Keratinocyte (primary cell): ENCODE measurements around the gene CORO7. TPM values are rescaled to one million over a fixed set of nuclear protein-coding genes. Genes with fewer than 3 reads are reported as not detected.

ENCODE experiments used
- DNase-seq: peaks from one replicate; pipeline ENCODE4 v3.0.0-alpha.2; 2011; ENCODE audit warnings: low read depth, missing footprints, low spot score
- FAIRE-seq: peaks from 2 replicates; lab custom pipeline; 2011; peaks lifted over from hg19 to GRCh38; lab: Jason Lieb, UNC
- H2AFZ ChIP-seq: 2 replicates; pipeline ENCODE4 v1.6.0; 2012; ENCODE audit warnings: low read length, control low read depth, inconsistent platforms; ENCODE audit not compliant: control insufficient read depth
- H3K27ac ChIP-seq: 2 replicates; pipeline ENCODE4 v1.5.1; 2011; ENCODE audit warnings: low read length; ENCODE audit not compliant: control insufficient read depth, insufficient read depth
- H3K27me3 ChIP-seq: 3 replicates; pipeline ENCODE4 v1.6.0; 2011; ENCODE audit warnings: low read length; ENCODE audit not compliant: control insufficient read depth, insufficient read depth; ENCODE audit errors: extremely low read depth
- H3K36me3 ChIP-seq, 2 experiments: 2 replicates in 1 of 2; 3 replicates in 1 of 2; pipeline ENCODE4 v1.5.1; 2011; ENCODE audit warnings: low read length in 2 of 2, mild to moderate bottlenecking in 1 of 2; ENCODE audit not compliant: control insufficient read depth in 2 of 2, insufficient read depth in 2 of 2; ENCODE audit errors: extremely low read depth in 1 of 2
- H3K4me1 ChIP-seq: 3 replicates; pipeline ENCODE4 v1.5.1; 2011; ENCODE audit warnings: low read length; ENCODE audit not compliant: control insufficient read depth, insufficient read depth; ENCODE audit errors: extremely low read depth
- H3K4me2 ChIP-seq: 3 replicates; pipeline ENCODE4 v1.6.0; 2011; ENCODE audit warnings: low read depth, low read length; ENCODE audit not compliant: control insufficient read depth, insufficient read depth; ENCODE audit errors: extremely low read depth
- H3K4me3 ChIP-seq, 3 experiments: fragments of 200-600 bp in 1 of 3; sonication (generic) in 1 of 3; 2 replicates in 2 of 3; 3 replicates in 1 of 3; pipeline ENCODE4 v1.5.1; 2011 to 2016; ENCODE audit warnings: low read length in 3 of 3, mild to moderate bottlenecking in 3 of 3, control low read depth in 2 of 3, inconsistent platforms in 1 of 3, low read depth in 1 of 3, mixed read lengths in 1 of 3, mixed run types in 1 of 3, moderate library complexity in 1 of 3; ENCODE audit not compliant: control insufficient read depth in 2 of 3, insufficient read depth in 2 of 3; ENCODE audit errors: extremely low read depth in 1 of 3
- H3K79me2 ChIP-seq: 2 replicates; pipeline ENCODE4 v1.6.0; 2012; ENCODE audit warnings: low read length; ENCODE audit not compliant: control insufficient read depth, insufficient read depth
- H3K9ac ChIP-seq: 3 replicates; pipeline ENCODE4 v1.6.0; 2011; ENCODE audit warnings: low read length; ENCODE audit not compliant: control insufficient read depth, insufficient read depth; ENCODE audit errors: extremely low read depth
- H3K9me1 ChIP-seq: 3 replicates; pipeline ENCODE4 v1.6.0; 2011; ENCODE audit warnings: low read length; ENCODE audit not compliant: control insufficient read depth, insufficient read depth; ENCODE audit errors: extremely low read depth
- H3K9me3 ChIP-seq: 2 replicates; pipeline ENCODE4 v1.5.1; 2012; ENCODE audit warnings: low read depth, low read length; ENCODE audit not compliant: control insufficient read depth
- H4K20me1 ChIP-seq: 3 replicates; pipeline ENCODE4 v1.6.0; 2011; ENCODE audit warnings: low read length; ENCODE audit not compliant: control insufficient read depth, insufficient read depth; ENCODE audit errors: extremely low read depth
- CTCF ChIP-seq, 3 experiments: IDR thresholded peaks in 1 of 3; conservative IDR thresholded peaks in 1 of 3; optimal IDR thresholded peaks in 1 of 3; 2 replicates in 2 of 3; 3 replicates in 1 of 3; pipeline versions ENCODE3 to v1.5.1; 2011; ENCODE audit warnings: low read length in 3 of 3, mild to moderate bottlenecking in 3 of 3, moderate library complexity in 2 of 3, control low read depth in 1 of 3, inconsistent platforms in 1 of 3; ENCODE audit not compliant: insufficient read depth in 2 of 3; ENCODE audit errors: extremely low read depth in 1 of 3
- EZH2 ChIP-seq: IDR thresholded peaks from one replicate; pipeline ENCODE4 v1.6.1; 2012; ENCODE audit warnings: inconsistent platforms, mild to moderate bottlenecking, low read length, moderate library complexity
- dilution Hi-C: fragments of 300-500 bp; cut with MboI; formaldehyde crosslinking; loops from one replicate; pipeline ENCODE4 v1.7.0; 2020; ENCODE audit warnings: low sequenced_read_pairs; ENCODE audit not compliant: extremely low pct_ligation_motif_present
- polyA plus RNA-seq, 5 experiments: library from polyadenylated mRNA; depleted of rRNA in 3 of 5; stranded (reverse) in 3 of 5; stranded (forward) in 1 of 5; unstranded in 1 of 5; fragments of >200 nt; gene quantifications; 1 replicate in 1 of 5; 2 replicates in 3 of 5; 3 replicates in 1 of 5; pipeline versions ENCODE4 v1.2.1 to v1.2.3, GENCODE V29; 2011 to 2012; ENCODE audit warnings: missing spikeins in 2 of 5, low read depth in 1 of 5, low replicate concordance in 1 of 5

Gene CORO7
- polyA plus RNA-seq, 1 donor (not counting 4 experiments of a cell fraction or from before 2014, with no cell fraction given): 8.4 TPM

- H3K36me3 ChIP-seq: peaks cover 5 to 9% of the 10 kb centered on the region in 2 experiments
- dilution Hi-C loops: no loop called here
- no peak overlapping the region for H2AFZ ChIP-seq
- H3K4me2 ChIP-seq: no peak overlapping the region
- no peak for FAIRE-seq
- no peaks in the 10 kb centered on the region for H3K27me3 ChIP-seq
- no peak overlapping the region for H3K27ac ChIP-seq
- H3K9ac ChIP-seq: no peak overlapping the region
- TF ChIP-seq CTCF (optimal IDR thresholded peaks at IDR 0.05 in 1 of 3, IDR thresholded peaks at IDR 0.05 in 1 of 3, conservative IDR thresholded peaks at IDR 0.05 in 1 of 3; ENCODE audit: extremely low read depth in 1 of 3, insufficient read depth in 2 of 3, low read length in 3 of 3) (no peak), EZH2 (no peak)
- H4K20me1 ChIP-seq: no peaks in the 10 kb centered on the region
- peaks cover 7% of the 10 kb centered on the region for H3K4me1 ChIP-seq
- DNase-seq: no peak
- H3K9me1 ChIP-seq: no peaks in the 10 kb centered on the region
- H3K9me3 ChIP-seq: no peaks in the 10 kb centered on the region
- H3K4me3 ChIP-seq: no peak overlapping the region
- H3K79me2 ChIP-seq: no peaks in the 10 kb centered on the region
These were observed 50.8 kb downstream of the CORO7 start for GRCh38 chr16:4365615-4366014.

- Histone ChIP-seq H3K4me2 (no peak overlapping the region), H3K4me3 (no peak overlapping the region), H3K9me3 (no peaks in the 10 kb centered on the region), H3K79me2 (no peaks in the 10 kb centered on the region), H3K9me1 (no peaks in the 10 kb centered on the region), H2AFZ (no peak overlapping the region), H3K36me3 (peaks cover 5 to 9% of the 10 kb centered on the region in 2 experiments), H3K4me1 (peaks cover 7% of the 10 kb centered on the region), H3K9ac (no peak overlapping the region), H4K20me1 (no peaks in the 10 kb centered on the region), H3K27ac (no peak overlapping the region), H3K27me3 (no peaks in the 10 kb centered on the region)
- no peak for DNase-seq
- TF ChIP-seq EZH2 (no peak), CTCF (optimal IDR thresholded peaks at IDR 0.05 in 1 of 3, IDR thresholded peaks at IDR 0.05 in 1 of 3, conservative IDR thresholded peaks at IDR 0.05 in 1 of 3; ENCODE audit: extremely low read depth in 1 of 3, insufficient read depth in 2 of 3, low read length in 3 of 3) (no peak)
- no peak for FAIRE-seq
- dilution Hi-C loops: no loop called here
These were observed 51.4 kb downstream of the CORO7 start for GRCh38 chr16:4365014-4365406.
